DND-41 (cell line): Measurements from ENCODE around the gene BEND2.
A peak's percentile ranks its signal among the peaks of the same experiment; 100 is the strongest.

ENCODE experiments used
- ATAC-seq: fragments of 200-7000 bp; cut with Tn5 transposase; 3 replicates; pipeline ENCODE4 v1.9.1; 2021; ENCODE audit warnings: low read depth; ENCODE audit not compliant: insufficient read depth
- DNase-seq: peaks from one replicate; pipeline ENCODE4 v3.0.0-alpha.2; 2020
- H2AFZ ChIP-seq: 2 replicates; pipeline ENCODE4 v1.6.0; 2012; ENCODE audit warnings: low read depth, low read length
- H3K27ac ChIP-seq: 2 replicates; pipeline ENCODE4 v1.5.1; 2012; ENCODE audit warnings: low read length, inconsistent platforms
- H3K27me3 ChIP-seq: fragments of 200-600 bp; sonication (generic); 2 replicates; pipeline ENCODE4 v1.6.0; 2012; ENCODE audit warnings: low read length, mild to moderate bottlenecking, inconsistent platforms; ENCODE audit not compliant: insufficient read depth, poor library complexity
- H3K36me3 ChIP-seq: 2 replicates; pipeline ENCODE4 v1.5.1; 2012; ENCODE audit warnings: low read length, inconsistent platforms; ENCODE audit not compliant: insufficient read depth
- H3K4me1 ChIP-seq: 2 replicates; pipeline ENCODE4 v1.5.1; 2012; ENCODE audit warnings: mild to moderate bottlenecking, low read length; ENCODE audit not compliant: insufficient read depth
- H3K4me2 ChIP-seq: 2 replicates; pipeline ENCODE4 v1.6.0; 2012; ENCODE audit warnings: mild to moderate bottlenecking, moderate library complexity, low read length, inconsistent platforms; ENCODE audit not compliant: insufficient read depth
- H3K4me3 ChIP-seq, 2 experiments: fragments of 200-600 bp in 1 of 2; shearing (Covaris generic) in 1 of 2; 2 replicates each; pipeline ENCODE4 v1.5.1; 2012 to 2016; ENCODE audit warnings: inconsistent platforms in 2 of 2, low read length in 2 of 2, mild to moderate bottlenecking in 2 of 2, low read depth in 1 of 2, moderate library complexity in 1 of 2
- H3K79me2 ChIP-seq: 2 replicates; pipeline ENCODE4 v1.6.0; 2012; ENCODE audit warnings: low read length, inconsistent platforms; ENCODE audit not compliant: insufficient read depth
- H3K9ac ChIP-seq: 2 replicates; pipeline ENCODE4 v1.6.0; 2012; ENCODE audit warnings: low read depth, mild to moderate bottlenecking, inconsistent platforms, low read length, moderate library complexity
- H3K9me3 ChIP-seq: 2 replicates; pipeline ENCODE4 v1.5.1; 2012; ENCODE audit warnings: low read length, moderate library complexity, mild to moderate bottlenecking, inconsistent platforms; ENCODE audit not compliant: insufficient read depth, severe bottlenecking
- H4K20me1 ChIP-seq: 2 replicates; pipeline ENCODE4 v1.6.0; 2012; ENCODE audit warnings: low read length; ENCODE audit not compliant: insufficient read depth
- EZH2 ChIP-seq: IDR thresholded peaks from 3 replicates; pipeline ENCODE4 v1.6.1; 2012; ENCODE audit warnings: borderline replicate concordance, low read depth, mild to moderate bottlenecking, moderate library complexity, low read length, inconsistent platforms; ENCODE audit not compliant: severe bottlenecking
- TF ChIP-seq, protein P1 (sequence below): IDR thresholded peaks from 2 replicates; pipeline ENCODE4 v1.5.1; 2012; ENCODE audit warnings: borderline replicate concordance, low read length, moderate library complexity, mild to moderate bottlenecking; ENCODE audit not compliant: poor library complexity, severe bottlenecking; ENCODE audit errors: extremely low read depth

The BEND2 gene

DNA sequence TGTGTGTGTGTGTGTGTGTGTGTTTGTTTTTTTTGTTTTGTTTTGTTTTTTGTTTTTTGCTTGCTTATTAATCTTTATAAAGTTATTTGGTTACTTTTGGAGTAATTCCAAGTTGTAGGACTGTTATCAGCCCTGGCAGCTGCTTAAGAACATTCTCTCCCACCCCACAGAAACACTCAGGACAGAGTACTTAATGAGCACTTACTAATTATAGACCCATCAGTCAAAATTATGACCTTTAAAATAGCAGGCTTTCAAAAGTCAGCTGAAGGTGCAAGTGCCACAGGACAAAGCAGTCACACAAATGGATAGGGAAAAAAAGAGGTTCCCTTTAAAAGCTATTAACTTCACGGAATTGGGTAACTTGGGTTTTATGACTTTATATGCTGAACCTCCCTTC, 69.0 kb downstream of the BEND2 start:
- Histone ChIP-seq H4K20me1 (no peaks in the 10 kb centered on the region), H3K9me3 (no peaks in the 10 kb centered on the region), H3K4me3 (no peak overlapping the region), H2AFZ (no peak overlapping the region), H3K4me1 (no peaks in the 10 kb centered on the region), H3K36me3 (no peaks in the 10 kb centered on the region), H3K4me2 (no peak overlapping the region), H3K79me2 (no peaks in the 10 kb centered on the region), H3K9ac (no peak overlapping the region), H3K27ac (no peak overlapping the region), H3K27me3 (no peaks in the 10 kb centered on the region)
- no peak for TF ChIP-seq EZH2
- TF ChIP-seq, protein P1, sequence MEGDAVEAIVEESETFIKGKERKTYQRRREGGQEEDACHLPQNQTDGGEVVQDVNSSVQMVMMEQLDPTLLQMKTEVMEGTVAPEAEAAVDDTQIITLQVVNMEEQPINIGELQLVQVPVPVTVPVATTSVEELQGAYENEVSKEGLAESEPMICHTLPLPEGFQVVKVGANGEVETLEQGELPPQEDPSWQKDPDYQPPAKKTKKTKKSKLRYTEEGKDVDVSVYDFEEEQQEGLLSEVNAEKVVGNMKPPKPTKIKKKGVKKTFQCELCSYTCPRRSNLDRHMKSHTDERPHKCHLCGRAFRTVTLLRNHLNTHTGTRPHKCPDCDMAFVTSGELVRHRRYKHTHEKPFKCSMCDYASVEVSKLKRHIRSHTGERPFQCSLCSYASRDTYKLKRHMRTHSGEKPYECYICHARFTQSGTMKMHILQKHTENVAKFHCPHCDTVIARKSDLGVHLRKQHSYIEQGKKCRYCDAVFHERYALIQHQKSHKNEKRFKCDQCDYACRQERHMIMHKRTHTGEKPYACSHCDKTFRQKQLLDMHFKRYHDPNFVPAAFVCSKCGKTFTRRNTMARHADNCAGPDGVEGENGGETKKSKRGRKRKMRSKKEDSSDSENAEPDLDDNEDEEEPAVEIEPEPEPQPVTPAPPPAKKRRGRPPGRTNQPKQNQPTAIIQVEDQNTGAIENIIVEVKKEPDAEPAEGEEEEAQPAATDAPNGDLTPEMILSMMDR: no peak
- ATAC-seq (no peak), DNase-seq (no peak)

DNA sequence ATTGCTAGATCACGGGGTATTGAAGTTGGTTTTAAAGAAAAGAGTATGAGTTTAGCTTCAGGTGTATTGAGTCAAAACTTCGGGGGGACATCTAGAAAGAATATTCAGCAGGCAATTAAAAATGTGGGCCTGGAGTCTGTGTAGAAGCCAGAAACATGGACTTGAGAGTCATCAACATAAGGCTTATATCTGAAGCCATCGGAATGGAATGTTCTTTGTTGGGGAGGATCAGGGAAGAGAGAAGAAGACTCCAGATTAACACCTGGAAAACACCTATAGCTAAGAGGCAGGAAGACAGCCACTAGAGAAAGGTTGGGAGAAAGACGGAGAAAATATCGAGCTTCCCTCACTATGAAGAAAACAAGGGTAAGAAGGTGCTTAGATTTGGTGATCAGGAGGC, 69.5 kb downstream of the BEND2 start:
- Histone ChIP-seq H3K4me2 (no peak overlapping the region), H3K4me3 (no peak overlapping the region), H3K9ac (no peak overlapping the region), H4K20me1 (no peaks in the 10 kb centered on the region), H3K27ac (no peak overlapping the region), H3K36me3 (no peaks in the 10 kb centered on the region), H3K79me2 (no peaks in the 10 kb centered on the region), H3K9me3 (no peaks in the 10 kb centered on the region), H3K4me1 (no peaks in the 10 kb centered on the region), H2AFZ (no peak overlapping the region), H3K27me3 (no peaks in the 10 kb centered on the region)
- DNase-seq (no peak), ATAC-seq (no peak)
- TF ChIP-seq, protein P1: no peak
- no peak for TF ChIP-seq EZH2

DNA sequence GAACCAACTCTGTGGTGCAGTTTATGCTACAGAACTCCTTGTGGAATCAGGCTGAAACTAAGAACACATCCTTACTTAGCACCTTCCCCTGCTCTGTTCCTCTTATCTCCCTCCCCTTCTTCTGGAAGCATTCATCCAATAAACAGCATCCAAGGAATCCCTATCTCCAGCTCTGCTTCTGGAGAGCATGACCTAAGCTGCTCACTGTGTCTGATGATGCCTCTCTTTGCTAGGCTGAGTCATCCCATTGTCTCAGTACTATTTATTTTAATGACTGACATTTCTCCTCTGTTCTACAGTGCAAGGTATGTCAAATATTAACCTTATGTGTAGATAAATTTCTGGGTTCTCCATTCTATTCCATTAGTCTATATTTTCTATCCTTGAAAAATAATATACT, 71.2 kb downstream of the BEND2 start:
- H3K9ac ChIP-seq: no peak overlapping the region
- H3K79me2 ChIP-seq: no peaks in the 10 kb centered on the region
- H3K4me3 ChIP-seq: no peak overlapping the region
- no peaks in the 10 kb centered on the region for H3K9me3 ChIP-seq
- no peak overlapping the region for H2AFZ ChIP-seq
- no peak for ATAC-seq
- no peaks in the 10 kb centered on the region for H3K27me3 ChIP-seq
- H3K27ac ChIP-seq: no peak overlapping the region
- DNase-seq: no peak
- no peaks in the 10 kb centered on the region for H3K4me1 ChIP-seq
- no peaks in the 10 kb centered on the region for H4K20me1 ChIP-seq
- H3K4me2 ChIP-seq: no peak overlapping the region
- no peaks in the 10 kb centered on the region for H3K36me3 ChIP-seq
- TF ChIP-seq EZH2: no peak
- TF ChIP-seq, protein P1: no peak

DNA sequence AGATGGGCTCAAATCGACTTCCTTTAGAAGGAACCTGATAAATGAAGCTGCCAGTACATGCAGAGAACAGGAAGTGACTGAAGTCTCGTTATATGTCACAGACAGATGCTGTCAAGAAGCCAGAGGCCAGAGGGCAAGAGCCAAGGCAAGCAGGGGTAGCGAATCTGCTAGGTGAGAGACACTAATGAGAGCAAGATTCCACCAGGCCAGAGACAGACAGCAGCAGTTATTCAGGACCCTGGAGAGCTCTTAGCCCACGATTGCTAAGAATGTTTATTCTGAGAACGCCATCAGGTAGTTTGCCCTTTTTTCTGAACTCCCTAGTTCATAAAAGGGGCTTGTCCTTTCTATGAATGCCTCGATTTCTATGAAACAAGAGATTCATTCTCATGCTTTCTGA, 73.7 kb downstream of the BEND2 start:
- no peaks in the 10 kb centered on the region for H3K9me3 ChIP-seq
- no peaks in the 10 kb centered on the region for H3K4me1 ChIP-seq
- ATAC-seq (no peak), DNase-seq (peak; percentile 16)
- H3K9ac ChIP-seq: no peak overlapping the region
- no peaks in the 10 kb centered on the region for H3K27me3 ChIP-seq
- no peaks in the 10 kb centered on the region for H3K79me2 ChIP-seq
- H3K27ac ChIP-seq: no peak overlapping the region
- H3K36me3 ChIP-seq: no peaks in the 10 kb centered on the region
- TF ChIP-seq, protein P1: no peak
- no peak for TF ChIP-seq EZH2
- H4K20me1 ChIP-seq: no peaks in the 10 kb centered on the region
- no peak overlapping the region for H3K4me2 ChIP-seq
- H2AFZ ChIP-seq: no peak overlapping the region
- no peak overlapping the region for H3K4me3 ChIP-seq
